ENCODE data around the gene PCSK6. TPM values are rescaled to one million over a fixed set of nuclear protein-coding genes. Genes with fewer than 3 reads are reported as not detected.
"Not testable (repeated sequence)": the region's sequence is repeated elsewhere in the genome, so short reads cannot be mapped to it uniquely, and the experiment has no call there.

PCSK6 gene
- total RNA-seq, 1 donor from 2014 or later = 1.8 TPM

- H3K27me3 Mint-ChIP-seq = peaks cover 7% of the 10 kb centered on the region
- no peak for DNase-seq (ENCODE audit: low spot score, unreplicated experiment)
- H3K27ac Mint-ChIP-seq = peak overlapping the region; percentile 54
- peaks cover 2% of the 10 kb centered on the region for H3K4me1 Mint-ChIP-seq (ENCODE audit: low read depth)
- TF ChIP-seq CTCF (IDR thresholded peaks at IDR 0.05; ENCODE audit: unreplicated experiment) = no peak
- H3K36me3 Mint-ChIP-seq (ENCODE audit: insufficient read depth) = no peaks in the 10 kb centered on the region
- H3K4me3 Mint-ChIP-seq (ENCODE audit: low read depth) = no peak overlapping the region
- no peaks in the 10 kb centered on the region for H3K9me3 Mint-ChIP-seq (ENCODE audit: low read depth)
Observed at GRCh38 chr15:101358895-101359294, 130.6 kb downstream of the PCSK6 start.

DNA sequence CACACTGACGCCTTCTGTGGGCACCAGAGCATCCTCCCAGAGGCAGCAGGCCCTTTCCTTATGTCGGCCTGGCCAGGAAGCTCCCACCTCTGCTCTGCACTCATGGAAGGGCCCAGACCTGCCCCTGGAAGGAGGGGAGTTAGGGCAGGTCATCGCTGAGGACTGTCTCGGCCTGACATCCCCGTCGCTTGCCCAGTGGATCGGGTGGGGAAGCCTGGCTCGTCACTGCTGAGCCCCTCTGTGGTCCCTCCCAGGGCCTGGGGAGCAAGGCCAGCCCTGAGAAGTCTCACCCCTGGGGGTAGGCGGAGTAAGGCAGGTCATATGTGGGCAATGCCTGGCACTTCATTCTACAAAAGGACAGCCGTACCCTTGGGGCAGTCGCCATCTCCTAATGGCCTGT, 131.6 kb downstream of the PCSK6 start:
- H3K9me3 Mint-ChIP-seq (ENCODE audit: low read depth) = no peaks in the 10 kb centered on the region
- no peak for DNase-seq (ENCODE audit: low spot score, unreplicated experiment)
- H3K4me3 Mint-ChIP-seq (ENCODE audit: low read depth) = no peak overlapping the region
- H3K27me3 Mint-ChIP-seq = peaks cover 7% of the 10 kb centered on the region
- H3K36me3 Mint-ChIP-seq (ENCODE audit: insufficient read depth) = no peaks in the 10 kb centered on the region
- H3K27ac Mint-ChIP-seq = no peak overlapping the region
- H3K4me1 Mint-ChIP-seq (ENCODE audit: low read depth) = peaks cover 2% of the 10 kb centered on the region
- TF ChIP-seq CTCF (IDR thresholded peaks at IDR 0.05; ENCODE audit: unreplicated experiment) = no peak

GRCh38 chr15:101357333-101357732, 132.2 kb downstream of the PCSK6 start:
- no peaks in the 10 kb centered on the region for H3K36me3 Mint-ChIP-seq (ENCODE audit: insufficient read depth)
- no peak overlapping the region for H3K4me3 Mint-ChIP-seq (ENCODE audit: low read depth)
- peaks cover 2% of the 10 kb centered on the region for H3K4me1 Mint-ChIP-seq (ENCODE audit: low read depth)
- no peak for TF ChIP-seq CTCF (IDR thresholded peaks at IDR 0.05; ENCODE audit: unreplicated experiment)
- H3K27me3 Mint-ChIP-seq = peaks cover 7% of the 10 kb centered on the region
- DNase-seq (ENCODE audit: low spot score, unreplicated experiment) = no peak
- H3K9me3 Mint-ChIP-seq (ENCODE audit: low read depth) = no peaks in the 10 kb centered on the region
- H3K27ac Mint-ChIP-seq = no peak overlapping the region

- not testable (repeated sequence) for H3K27ac Mint-ChIP-seq; H3K27me3 Mint-ChIP-seq; H3K4me3 Mint-ChIP-seq (ENCODE audit: low read depth); H3K9me3 Mint-ChIP-seq (ENCODE audit: low read depth); H3K36me3 Mint-ChIP-seq (ENCODE audit: insufficient read depth); H3K4me1 Mint-ChIP-seq (ENCODE audit: low read depth); DNase-seq (ENCODE audit: low spot score, unreplicated experiment)
Observed at GRCh38 chr15:101356512-101357172, 132.9 kb downstream of the PCSK6 start.

GRCh38 chr15:101355678-101356464, 133.6 kb downstream of the PCSK6 start:
- TF ChIP-seq CTCF (IDR thresholded peaks at IDR 0.05; ENCODE audit: unreplicated experiment) = no peak
- Mint-ChIP-seq H3K27me3 (peaks cover 6% of the 10 kb centered on the region), H3K9me3 (ENCODE audit: low read depth) (no peaks in the 10 kb centered on the region), H3K36me3 (ENCODE audit: insufficient read depth) (no peaks in the 10 kb centered on the region), H3K4me1 (ENCODE audit: low read depth) (peaks cover 2% of the 10 kb centered on the region), H3K4me3 (ENCODE audit: low read depth) (no peak overlapping the region), H3K27ac (no peak overlapping the region)
- no peak for DNase-seq (ENCODE audit: low spot score, unreplicated experiment)

Measured in progenitor cell of endocrine pancreas (in vitro differentiated cells).